SK-N-MC (cell line): Measurements from ENCODE around the gene CCL4.

Source experiments
- EZH2 ChIP-seq: fragments of 200-600 bp; sonication (generic); IDR thresholded peaks from one replicate; pipeline ENCODE4 v1.6.1; 2017; ENCODE audit warnings: antibody characterized with exemption
- FOXP2 ChIP-seq: optimal IDR thresholded peaks from 2 replicates; pipeline ENCODE3; 2011; ENCODE audit warnings: mild to moderate bottlenecking, moderate library complexity; ENCODE audit not compliant: insufficient read depth; ENCODE audit errors: extremely low read length, control extremely low read depth
- POLR2AphosphoS5 ChIP-seq: IDR thresholded peaks from 2 replicates; pipeline ENCODE4 v1.6.1; 2012; ENCODE audit warnings: mild to moderate bottlenecking, low read depth, low read length, borderline replicate concordance

DNA sequence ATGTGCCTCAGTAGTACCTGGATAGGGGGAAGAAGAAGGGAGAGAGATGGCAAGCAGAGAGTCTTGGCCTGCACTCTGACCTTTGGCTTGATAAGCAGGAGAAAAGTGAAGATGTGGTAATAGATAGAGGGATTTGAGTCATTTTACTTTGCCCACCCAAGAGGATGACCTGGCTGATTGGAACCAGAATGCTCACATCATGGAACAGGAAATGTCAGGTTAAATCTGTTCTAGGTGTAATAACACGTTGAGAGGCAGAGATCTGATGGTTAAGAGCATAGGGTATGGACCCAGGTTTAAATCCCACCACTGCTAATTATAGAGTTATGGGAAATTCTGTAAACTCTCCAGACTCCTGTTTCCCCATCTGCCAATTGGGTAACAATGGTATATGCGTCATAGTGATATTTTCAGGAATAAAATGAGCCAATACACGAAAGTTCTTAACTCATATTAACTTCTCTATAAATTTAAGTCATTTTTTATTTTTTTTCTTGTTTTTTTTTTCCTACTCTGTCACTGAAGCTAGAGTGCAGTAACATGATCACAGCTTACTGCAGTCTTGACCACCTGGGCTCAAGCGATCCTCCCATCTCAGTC, 47.6 kb upstream of the CCL4 start:
- TF ChIP-seq POLR2AphosphoS5 (no peak), EZH2 (no peak), FOXP2 (no peak)
